Forelimb muscle (tissue), 1 donor: Measurements from ENCODE around the gene LMBR1. TPM values are rescaled to one million over a fixed set of nuclear protein-coding genes. Genes with fewer than 3 reads are reported as not detected.
"Not testable (repeated sequence)": the region's sequence is repeated elsewhere in the genome, so short reads cannot be mapped to it uniquely, and the experiment has no call there.

ENCODE experiments used
- DNase-seq: peaks from one replicate; pipeline ENCODE4 v3.0.0-alpha.2; 2013; ENCODE audit warnings: low read depth
- polyA plus RNA-seq: library from polyadenylated mRNA; unstranded; fragments of 120-200 nt; gene quantifications from one replicate; pipeline ENCODE4 v1.2.1, GENCODE V29; 2013; ENCODE audit not compliant: insufficient read length

Gene LMBR1
- polyA plus RNA-seq, 1 donor, result 31.7 TPM

DNA sequence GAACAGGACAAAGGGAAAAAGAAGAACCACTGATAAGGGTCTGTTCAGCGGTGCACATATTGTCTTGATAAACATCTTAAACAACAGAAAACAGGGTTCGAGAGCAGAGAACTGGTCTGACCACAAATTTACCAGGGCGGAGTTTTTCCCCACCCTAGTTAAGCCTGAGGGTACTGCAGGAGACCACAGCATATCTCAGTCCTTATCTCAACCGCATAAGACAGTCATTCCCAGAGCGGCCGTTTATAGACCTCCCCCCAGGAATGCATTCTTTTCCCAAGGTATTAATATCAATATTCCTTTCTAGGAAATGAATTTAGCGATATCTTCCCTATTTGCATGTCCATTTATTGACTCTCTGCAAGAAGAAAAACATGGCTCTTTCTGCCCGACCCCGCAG lies 195.7 kb downstream of the LMBR1 start:
- DNase-seq, result not testable (repeated sequence)

DNA sequence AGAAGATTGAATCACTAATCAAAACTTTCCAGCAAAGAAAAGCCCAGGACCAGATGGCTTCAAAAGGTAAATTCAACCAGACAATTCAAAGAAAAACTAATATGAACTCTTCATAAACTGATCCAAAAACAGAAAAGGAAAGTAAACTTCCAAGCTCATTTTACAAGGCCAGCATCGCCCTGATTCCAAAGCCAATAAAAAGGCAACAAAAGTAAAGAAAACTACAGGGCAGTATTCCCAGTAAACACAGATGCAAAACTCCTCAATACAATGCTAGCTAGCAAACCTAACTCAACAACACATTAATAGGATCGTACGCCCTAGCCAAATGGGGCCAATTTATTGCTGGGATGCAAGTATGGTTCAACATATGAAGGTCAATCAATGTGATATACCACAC lies 199.4 kb downstream of the LMBR1 start:
- DNase-seq, result no peak

GRCh38 chr7:156692849-156693248 lies 200.1 kb downstream of the LMBR1 start:
- no peak for DNase-seq

DNA sequence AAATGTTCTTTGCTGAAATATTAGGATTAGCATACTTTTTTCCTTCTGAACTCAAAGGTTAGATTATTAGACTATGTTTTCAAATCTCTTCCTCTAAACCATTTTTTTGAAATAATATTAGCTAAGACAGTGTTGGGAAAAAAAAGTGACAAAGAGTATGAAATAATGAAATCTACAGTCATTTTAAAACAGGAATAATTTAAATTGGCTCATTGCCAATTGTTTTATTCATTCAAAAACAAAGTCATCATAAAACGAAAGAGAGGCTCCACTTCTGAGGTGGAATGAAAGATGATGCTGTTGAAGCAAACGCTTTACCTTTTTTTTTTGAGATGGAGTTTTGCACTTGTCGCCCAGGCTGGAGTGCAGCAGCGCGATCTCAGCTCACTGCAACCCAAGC lies 201.2 kb downstream of the LMBR1 start:
- DNase-seq, result no peak

DNA sequence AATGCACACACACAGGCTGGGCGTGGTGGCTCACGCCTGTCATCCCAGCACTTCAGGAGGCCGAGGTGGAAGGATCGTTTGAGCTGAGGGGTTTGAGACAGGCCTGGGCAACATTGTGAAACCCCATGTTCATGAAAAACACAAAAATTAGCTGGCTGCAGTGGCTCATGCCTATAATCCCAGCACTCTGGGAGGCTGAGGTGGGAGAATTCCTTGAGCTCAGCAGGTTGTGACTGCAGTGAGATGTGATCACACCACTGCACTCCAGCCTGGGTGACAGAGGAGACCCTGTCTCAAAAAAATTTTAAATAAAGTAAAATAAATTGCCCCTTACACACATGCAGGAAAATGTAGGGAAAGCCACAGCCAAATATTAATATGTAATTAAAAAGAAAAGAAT lies 208.3 kb downstream of the LMBR1 start:
- no peak for DNase-seq

DNA sequence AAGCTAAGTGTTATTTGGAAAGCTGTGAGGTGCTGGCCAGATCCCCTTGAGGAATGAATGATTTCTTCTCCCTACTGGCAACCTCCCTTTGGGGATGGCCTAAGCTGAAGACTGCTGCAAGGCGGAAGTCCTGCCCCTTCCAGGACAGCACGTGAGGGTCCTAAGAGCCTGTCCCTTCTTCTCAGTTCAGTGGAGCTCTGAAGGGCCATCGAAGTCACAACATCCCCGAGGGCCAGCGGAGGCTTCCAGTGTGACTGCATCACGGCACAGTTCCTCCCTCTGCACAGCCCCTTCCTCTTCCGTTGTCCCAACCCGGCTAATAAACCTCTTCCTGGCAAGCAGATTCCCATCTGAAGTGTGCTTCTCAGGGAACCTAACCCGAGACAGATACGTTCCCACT lies 208.7 kb downstream of the LMBR1 start:
- DNase-seq, result no peak

GRCh38 chr7:156682928-156683327 lies 210.1 kb downstream of the LMBR1 start:
- no peak for DNase-seq

DNA sequence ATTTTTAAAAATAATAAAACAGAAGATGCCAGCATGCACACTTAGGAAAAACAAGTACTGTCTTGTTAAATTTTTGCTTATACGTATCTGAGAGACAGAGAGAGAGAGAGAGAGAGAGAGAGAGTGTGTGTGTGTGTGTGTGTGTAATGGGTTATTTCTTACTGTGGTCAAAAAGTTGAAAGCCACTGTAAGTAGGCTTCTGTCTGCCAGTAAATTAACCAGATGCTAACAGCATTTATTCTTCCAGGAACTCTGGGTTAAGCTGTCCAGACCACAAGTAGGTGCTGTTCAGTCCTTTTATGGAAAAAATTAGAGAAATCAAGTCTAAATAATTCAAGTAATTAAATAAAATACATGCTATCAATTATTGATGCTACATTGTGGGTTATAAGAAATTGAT lies 212.7 kb downstream of the LMBR1 start:
- DNase-seq, result no peak

DNA sequence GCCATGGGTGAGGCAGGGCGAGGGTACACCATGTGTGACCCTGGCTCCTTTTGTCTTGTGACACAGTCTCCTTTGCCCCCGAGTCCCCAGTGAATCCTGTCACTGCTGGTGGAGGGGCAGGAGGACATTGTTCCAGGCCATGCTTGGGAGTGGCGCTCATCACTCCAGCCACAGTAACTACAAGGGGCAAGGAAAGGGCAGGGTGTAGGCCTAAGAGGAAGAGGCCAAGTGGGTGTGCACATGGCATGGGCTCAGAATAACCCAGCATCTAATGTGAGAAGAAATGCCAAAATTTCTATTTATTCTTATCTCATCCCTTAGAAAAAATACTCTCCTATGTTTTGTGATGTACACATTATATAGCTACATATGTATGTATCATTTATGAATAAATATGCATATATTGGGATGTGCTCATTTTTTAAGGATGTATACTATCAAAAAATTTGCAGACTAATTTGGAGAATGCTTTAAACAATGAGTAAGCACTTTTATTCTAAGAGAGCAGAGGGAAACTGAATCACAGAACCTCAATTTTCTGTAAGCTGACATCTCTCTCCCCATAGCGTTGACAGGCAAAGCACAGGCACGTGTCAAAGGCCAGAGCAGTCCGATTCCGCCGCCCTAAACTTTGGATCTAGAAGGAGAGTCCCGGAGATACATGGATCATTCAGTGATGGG lies 215.5 kb downstream of the LMBR1 start:
- DNase-seq, result no peak

GRCh38 chr7:156676263-156676662 lies 216.7 kb downstream of the LMBR1 start:
- no peak for DNase-seq

GRCh38 chr7:156675721-156676120 lies 217.3 kb downstream of the LMBR1 start:
- no peak for DNase-seq

GRCh38 chr7:156673902-156674301 lies 219.1 kb downstream of the LMBR1 start:
- no peak for DNase-seq

DNA sequence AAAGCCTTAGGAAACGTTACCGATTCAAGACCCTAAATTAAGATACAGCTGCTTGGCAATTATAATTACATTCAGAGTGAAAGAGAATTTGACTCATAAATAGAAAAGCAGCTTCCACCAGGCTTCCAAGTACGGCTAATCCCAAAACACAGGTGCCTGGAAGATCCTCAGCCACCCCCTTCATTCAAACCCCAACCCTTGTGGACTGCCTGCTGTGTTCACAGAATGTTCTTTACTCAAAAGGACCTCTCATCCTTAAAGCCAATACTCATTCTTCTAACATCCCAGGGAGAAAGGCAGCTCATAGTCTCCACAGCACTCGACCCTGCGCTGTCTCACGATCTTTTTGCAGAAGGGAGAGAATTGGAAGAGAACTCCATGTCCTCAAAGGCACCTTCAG lies 219.5 kb downstream of the LMBR1 start:
- DNase-seq, result no peak

DNA sequence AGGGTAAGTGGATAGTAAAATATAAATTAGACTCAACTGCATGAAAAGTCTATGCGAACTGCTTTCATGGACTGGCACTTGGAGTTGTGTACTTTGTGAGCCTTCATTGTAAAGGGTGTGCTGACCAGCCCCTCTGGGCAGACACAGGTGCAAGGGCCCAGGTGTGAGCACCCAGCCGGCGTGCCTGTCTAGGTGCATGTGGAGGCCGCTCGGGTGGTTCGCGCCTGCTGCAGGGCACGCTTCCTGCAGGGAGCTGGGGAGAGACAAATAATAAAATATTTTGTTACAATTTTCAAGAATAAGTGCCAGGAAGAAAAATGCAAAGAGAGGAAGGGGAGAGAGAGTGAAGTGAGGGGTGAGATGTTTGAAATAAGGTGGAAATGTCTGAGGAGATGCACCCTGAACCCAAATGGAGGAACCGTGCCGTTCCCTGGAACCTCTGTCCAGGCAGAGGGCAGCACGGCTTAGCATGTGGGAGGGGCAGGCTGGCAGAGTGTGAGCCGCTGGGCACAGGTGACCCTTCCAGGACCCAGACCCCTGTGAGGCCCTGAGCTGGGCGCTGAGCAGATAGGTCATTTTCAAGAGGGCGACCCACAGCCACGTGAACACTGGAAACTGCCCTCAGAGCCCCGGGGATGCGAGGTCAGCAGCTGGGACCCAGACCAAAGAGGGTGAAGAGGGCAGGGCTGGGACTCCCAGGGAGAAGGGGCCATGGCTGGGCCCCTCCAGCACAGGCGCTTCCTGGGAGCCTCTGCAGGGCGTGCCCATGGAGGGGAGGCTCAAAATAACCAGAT lies 223.8 kb downstream of the LMBR1 start:
- no peak for DNase-seq

GRCh38 chr7:156668130-156668741 lies 224.7 kb downstream of the LMBR1 start:
- no peak for DNase-seq

- no peak for DNase-seq
Observed at GRCh38 chr7:156667110-156667426, 225.9 kb downstream of the LMBR1 start.

- DNase-seq, result no peak
Observed at GRCh38 chr7:156666368-156667109, 226.4 kb downstream of the LMBR1 start.

GRCh38 chr7:156665101-156665500 lies 227.9 kb downstream of the LMBR1 start:
- no peak for DNase-seq

DNA sequence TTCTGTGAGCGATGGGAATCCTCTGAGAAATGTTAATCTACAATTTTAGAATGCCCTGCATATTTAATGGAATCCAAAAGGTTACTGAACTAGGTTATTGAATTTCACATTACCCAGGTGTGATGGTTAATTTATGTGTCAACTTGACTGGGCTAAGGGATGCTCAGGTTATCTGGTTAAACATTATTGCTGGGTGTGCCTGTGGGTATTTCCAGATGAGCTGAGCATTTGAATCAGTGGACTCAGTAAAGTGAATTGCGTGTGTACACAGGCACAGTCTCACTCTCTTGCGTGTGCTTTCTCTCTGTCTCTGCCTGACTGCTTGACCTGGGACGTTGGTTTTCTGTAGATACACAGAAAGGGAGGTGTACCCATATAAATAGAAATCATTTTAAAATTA lies 230.7 kb downstream of the LMBR1 start:
- no peak for DNase-seq

DNA sequence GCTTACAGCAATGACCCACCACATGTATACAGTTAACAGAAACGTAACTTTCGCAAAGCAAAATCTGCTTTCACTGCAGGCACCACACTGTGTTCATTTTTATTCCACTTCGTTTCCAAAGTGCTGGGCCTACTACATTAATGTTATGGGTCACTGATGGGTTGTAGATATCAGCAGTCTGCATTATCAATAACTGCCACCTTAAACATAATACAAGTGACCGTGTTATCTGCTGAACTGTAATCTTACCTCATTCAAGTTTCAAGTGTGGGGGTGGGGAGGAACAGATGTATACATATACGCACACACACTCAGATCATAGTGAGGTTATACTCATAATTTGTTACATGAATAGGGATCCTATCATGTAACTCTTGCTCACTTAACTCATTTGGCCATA lies 231.3 kb downstream of the LMBR1 start:
- no peak for DNase-seq

DNA sequence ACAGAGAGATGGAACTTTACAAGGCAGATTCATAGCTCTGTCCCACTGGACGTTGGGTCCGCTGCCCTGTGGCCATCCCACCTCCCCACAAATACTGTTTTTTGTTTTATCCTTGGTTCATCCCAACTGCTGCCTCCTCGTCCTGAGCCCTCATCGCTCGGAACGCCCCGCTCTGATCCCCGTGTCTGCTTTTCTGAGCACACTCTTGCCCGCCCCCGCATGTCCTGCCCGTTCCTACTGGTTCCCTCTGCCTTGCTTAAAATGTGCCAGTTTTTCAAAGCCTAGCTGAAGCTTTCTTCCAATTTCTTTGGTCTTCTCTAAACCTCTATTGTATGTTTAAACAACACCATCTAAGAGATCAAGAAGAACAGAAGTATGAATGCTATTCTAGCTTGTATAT lies 233.0 kb downstream of the LMBR1 start:
- no peak for DNase-seq

DNA sequence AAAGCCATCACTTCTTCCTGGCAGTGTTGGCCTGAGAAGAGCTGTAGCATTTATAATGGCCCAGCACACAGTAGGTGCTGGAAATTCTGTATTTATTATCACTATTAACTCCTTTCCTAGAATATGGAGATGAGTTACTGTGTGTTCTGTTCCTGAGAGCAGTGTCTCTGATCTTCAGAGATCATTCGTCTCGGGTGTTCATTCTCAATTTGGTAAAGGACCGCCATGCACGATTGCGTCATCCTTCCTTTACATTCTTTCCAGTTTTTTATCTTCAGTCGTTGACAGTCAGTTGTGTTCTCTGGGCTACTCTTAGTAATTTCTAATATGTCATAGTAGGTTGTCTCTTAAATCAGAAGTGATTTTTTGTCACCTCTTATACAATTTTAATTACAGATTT lies 233.8 kb downstream of the LMBR1 start:
- no peak for DNase-seq

DNA sequence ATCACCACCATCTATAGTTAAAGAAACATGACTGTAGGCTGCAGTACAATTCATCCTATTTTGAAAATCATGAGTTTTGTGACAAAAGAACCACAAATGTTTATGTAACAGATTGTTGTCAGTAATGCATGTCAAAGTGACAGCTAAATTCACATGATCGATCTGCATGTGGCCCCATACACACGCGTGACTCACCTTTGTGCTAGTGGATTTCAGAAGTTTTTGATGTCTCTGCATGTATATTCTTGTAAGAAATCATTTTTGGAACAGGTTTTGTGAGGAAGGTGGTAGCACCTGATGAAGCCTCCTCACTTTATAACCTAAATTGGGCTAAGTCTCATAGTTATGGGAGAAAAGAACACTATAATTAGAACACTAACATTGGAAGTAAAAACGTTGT lies 235.3 kb downstream of the LMBR1 start:
- no peak for DNase-seq
